HG02973 (cell line): Measurements from ENCODE around the gene C5AR2.
"Not testable (repeated sequence)": the region's sequence is repeated elsewhere in the genome, so short reads cannot be mapped to it uniquely, and the experiment has no call there.

ENCODE experiments used
- ATAC-seq: cut with Tn5 transposase; IDR thresholded peaks from one replicate; pipeline ENCODE4 v1.9.1; 2021; ENCODE audit warnings: moderate library complexity; ENCODE audit not compliant: unreplicated experiment

Gene C5AR2

GRCh38 chr19:47331931-47332547 lies at the start of gene C5AR2:
Gene C5AR2 (plus strand): TSS chr19:47332175. CDS start chr19:47340800, 8,625 bp downstream.
- no peak for ATAC-seq

GRCh38 chr19:47283405-47284059 lies 48.4 kb upstream of the C5AR2 start:
- ATAC-seq: no peak

GRCh38 chr19:47284324-47284899 lies 47.6 kb upstream of the C5AR2 start:
- ATAC-seq: no peak

- ATAC-seq: no peak
These were observed 35.9 kb upstream of the C5AR2 start for GRCh38 chr19:47296036-47296435.

GRCh38 chr19:47300867-47301266 lies 31.1 kb upstream of the C5AR2 start:
- not testable (repeated sequence) for ATAC-seq

GRCh38 chr19:47302249-47302648 lies 29.7 kb upstream of the C5AR2 start:
- ATAC-seq: no peak

GRCh38 chr19:47303966-47304365 lies 28.0 kb upstream of the C5AR2 start:
- no peak for ATAC-seq

- ATAC-seq: no peak
These were observed 26.6 kb upstream of the C5AR2 start for GRCh38 chr19:47305309-47305751.

- no peak for ATAC-seq
These were observed 25.7 kb upstream of the C5AR2 start for GRCh38 chr19:47306303-47306702.

- no peak for ATAC-seq
These were observed 22.9 kb upstream of the C5AR2 start for GRCh38 chr19:47309038-47309437.

- no peak for ATAC-seq
These were observed 22.4 kb upstream of the C5AR2 start, which contains the start of gene C5AR1 for GRCh38 chr19:47309608-47310007. Gene C5AR1 (plus strand): TSS chr19:47309861. CDS start chr19:47309896, 35 bp downstream.

GRCh38 chr19:47310323-47310722 lies 21.7 kb upstream of the C5AR2 start:
- no peak for ATAC-seq

GRCh38 chr19:47310819-47311218 lies 21.2 kb upstream of the C5AR2 start:
- ATAC-seq: no peak

GRCh38 chr19:47312366-47313006 lies 19.5 kb upstream of the C5AR2 start:
- no peak for ATAC-seq

- no peak for ATAC-seq
These were observed 18.1 kb upstream of the C5AR2 start for GRCh38 chr19:47313754-47314295.

- ATAC-seq: no peak
These were observed 16.7 kb upstream of the C5AR2 start for GRCh38 chr19:47315125-47315821.

GRCh38 chr19:47316513-47316912 lies 15.5 kb upstream of the C5AR2 start:
- no peak for ATAC-seq

GRCh38 chr19:47319923-47320871 lies 11.8 kb upstream of the C5AR2 start:
- ATAC-seq: no peak

- no peak for ATAC-seq
These were observed 10.3 kb upstream of the C5AR2 start for GRCh38 chr19:47321630-47322029.

GRCh38 chr19:47322058-47322457 lies 9.9 kb upstream of the C5AR2 start:
- ATAC-seq: no peak
